OCI-LY1 (cell line): ENCODE data around the gene LDLRAD4.

Source experiments
- CTCF ChIP-seq: fragments of 200-600 bp; sonication (generic), shearing (Covaris generic); IDR thresholded peaks from 2 replicates; pipeline ENCODE4 v1.5.1; 2017; ENCODE audit warnings: mild to moderate bottlenecking, antibody characterized with exemption, low read length, moderate library complexity, mixed read lengths
- EZH2 ChIP-seq: fragments of 200-600 bp; sonication (generic), shearing (Covaris generic); IDR thresholded peaks from 2 replicates; pipeline ENCODE4 v1.8.0; 2017; ENCODE audit warnings: borderline replicate concordance, mixed run types, mild to moderate bottlenecking, antibody characterized with exemption, low read length, moderate library complexity, mixed read lengths

GRCh38 chr18:13583576-13584550 lies 365.3 kb downstream of the LDLRAD4 start:
- no peak for TF ChIP-seq CTCF
- TF ChIP-seq EZH2: no peak
